ENCODE results near the gene CD3E.
A peak's percentile ranks its signal among the peaks of the same experiment; 100 is the strongest.

DNA sequence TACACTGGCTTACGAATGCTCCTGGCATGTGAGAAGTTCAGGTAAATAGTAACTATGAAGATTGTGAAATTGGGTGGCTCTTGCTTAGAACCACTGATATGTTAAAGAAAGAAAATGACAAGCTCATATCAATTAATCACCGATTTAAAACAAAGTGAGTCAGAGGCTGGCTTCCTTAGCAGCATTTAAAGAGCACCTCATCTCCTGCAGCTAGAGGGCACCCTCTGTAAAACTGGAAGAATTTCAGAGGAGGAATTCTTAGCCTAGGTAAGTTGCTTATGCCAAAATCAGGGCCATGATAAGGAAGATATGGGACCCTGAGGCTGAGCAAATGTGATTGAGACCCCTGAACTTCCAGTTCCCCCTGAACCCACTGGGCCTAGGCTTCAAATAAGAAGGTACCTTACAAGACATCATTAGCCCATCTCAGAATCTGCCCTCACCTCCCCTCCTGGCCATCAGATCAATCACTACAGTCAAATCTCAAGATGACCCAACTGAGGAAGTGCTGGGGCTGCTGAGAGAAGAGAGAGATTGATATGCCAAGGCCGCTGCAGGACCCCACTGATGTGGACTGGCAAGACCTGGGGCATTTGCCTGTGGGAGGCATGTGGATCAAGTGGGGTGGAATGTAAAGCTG lies 8.6 kb upstream of the CD3E start:
- TF ChIP-seq, protein P1, sequence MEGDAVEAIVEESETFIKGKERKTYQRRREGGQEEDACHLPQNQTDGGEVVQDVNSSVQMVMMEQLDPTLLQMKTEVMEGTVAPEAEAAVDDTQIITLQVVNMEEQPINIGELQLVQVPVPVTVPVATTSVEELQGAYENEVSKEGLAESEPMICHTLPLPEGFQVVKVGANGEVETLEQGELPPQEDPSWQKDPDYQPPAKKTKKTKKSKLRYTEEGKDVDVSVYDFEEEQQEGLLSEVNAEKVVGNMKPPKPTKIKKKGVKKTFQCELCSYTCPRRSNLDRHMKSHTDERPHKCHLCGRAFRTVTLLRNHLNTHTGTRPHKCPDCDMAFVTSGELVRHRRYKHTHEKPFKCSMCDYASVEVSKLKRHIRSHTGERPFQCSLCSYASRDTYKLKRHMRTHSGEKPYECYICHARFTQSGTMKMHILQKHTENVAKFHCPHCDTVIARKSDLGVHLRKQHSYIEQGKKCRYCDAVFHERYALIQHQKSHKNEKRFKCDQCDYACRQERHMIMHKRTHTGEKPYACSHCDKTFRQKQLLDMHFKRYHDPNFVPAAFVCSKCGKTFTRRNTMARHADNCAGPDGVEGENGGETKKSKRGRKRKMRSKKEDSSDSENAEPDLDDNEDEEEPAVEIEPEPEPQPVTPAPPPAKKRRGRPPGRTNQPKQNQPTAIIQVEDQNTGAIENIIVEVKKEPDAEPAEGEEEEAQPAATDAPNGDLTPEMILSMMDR (IDR thresholded peaks at IDR 0.05), result peak in 2 of 3 donors; percentile 23 to 29
- no peak for TF ChIP-seq POLR2AphosphoS5 (IDR thresholded peaks at IDR 0.05)
